ENCODE results near the gene TPH2.

DNA sequence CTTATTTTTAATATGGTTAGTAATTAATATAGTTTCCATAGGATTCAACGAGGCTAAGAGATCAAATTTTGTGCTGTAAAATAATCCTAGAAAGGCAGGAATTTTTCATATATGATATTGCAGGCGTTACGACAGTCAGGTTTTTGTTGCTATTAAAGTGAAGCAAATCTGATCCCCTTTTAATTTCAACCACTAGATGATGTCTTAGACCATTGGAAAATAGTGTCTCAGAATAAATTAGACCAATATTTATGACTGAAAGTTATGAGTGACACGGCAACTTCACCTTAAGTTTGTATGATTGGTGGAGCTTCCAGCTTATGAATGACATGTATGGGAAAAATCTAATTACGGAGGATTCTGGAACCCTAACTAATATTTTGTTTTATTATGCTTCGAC is 2.5 kb downstream of the TPH2 start:
- TF ChIP-seq, protein P1, sequence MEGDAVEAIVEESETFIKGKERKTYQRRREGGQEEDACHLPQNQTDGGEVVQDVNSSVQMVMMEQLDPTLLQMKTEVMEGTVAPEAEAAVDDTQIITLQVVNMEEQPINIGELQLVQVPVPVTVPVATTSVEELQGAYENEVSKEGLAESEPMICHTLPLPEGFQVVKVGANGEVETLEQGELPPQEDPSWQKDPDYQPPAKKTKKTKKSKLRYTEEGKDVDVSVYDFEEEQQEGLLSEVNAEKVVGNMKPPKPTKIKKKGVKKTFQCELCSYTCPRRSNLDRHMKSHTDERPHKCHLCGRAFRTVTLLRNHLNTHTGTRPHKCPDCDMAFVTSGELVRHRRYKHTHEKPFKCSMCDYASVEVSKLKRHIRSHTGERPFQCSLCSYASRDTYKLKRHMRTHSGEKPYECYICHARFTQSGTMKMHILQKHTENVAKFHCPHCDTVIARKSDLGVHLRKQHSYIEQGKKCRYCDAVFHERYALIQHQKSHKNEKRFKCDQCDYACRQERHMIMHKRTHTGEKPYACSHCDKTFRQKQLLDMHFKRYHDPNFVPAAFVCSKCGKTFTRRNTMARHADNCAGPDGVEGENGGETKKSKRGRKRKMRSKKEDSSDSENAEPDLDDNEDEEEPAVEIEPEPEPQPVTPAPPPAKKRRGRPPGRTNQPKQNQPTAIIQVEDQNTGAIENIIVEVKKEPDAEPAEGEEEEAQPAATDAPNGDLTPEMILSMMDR (IDR thresholded peaks at IDR 0.05), result no peak
- no peak for TF ChIP-seq EZH2 (IDR thresholded peaks at IDR 0.05)
